ENCODE data around the gene POLR2F.
A peak's percentile ranks its signal among the peaks of the same experiment; 100 is the strongest.
"Not testable (repeated sequence)": the region's sequence is repeated elsewhere in the genome, so short reads cannot be mapped to it uniquely, and the experiment has no call there.

Gene POLR2F

GRCh38 chr22:37957232-37957631 lies 3.7 kb downstream of the POLR2F start:
- Mint-ChIP-seq H3K36me3 (ENCODE audit: low read depth) (peaks cover 45% of the 10 kb centered on the region), H3K9me3 (no peaks in the 10 kb centered on the region), H3K27me3 (ENCODE audit: low read depth) (peaks cover 10% of the 10 kb centered on the region)

GRCh38 chr22:37959231-37959825 lies 5.8 kb downstream of the POLR2F start:
- Mint-ChIP-seq H3K4me3 (no peak overlapping the region), H3K9me3 (no peaks in the 10 kb centered on the region), H3K27ac (no peak overlapping the region), H3K36me3 (ENCODE audit: low read depth) (peaks cover 47% of the 10 kb centered on the region), H3K4me1 (ENCODE audit: low read depth) (peaks cover 7% of the 10 kb centered on the region), H3K27me3 (ENCODE audit: low read depth) (no peaks in the 10 kb centered on the region)

More at GRCh38 chr22:37957232-37957631, 3.7 kb downstream of the POLR2F start:
- no peak overlapping the region for H3K27ac Mint-ChIP-seq
- no peak overlapping the region for H3K4me3 Mint-ChIP-seq
- peaks cover 14% of the 10 kb centered on the region for H3K4me1 Mint-ChIP-seq (ENCODE audit: low read depth)

- H3K36me3 Mint-ChIP-seq (ENCODE audit: low read depth), result peaks cover 47% of the 10 kb centered on the region
- H3K4me3 Mint-ChIP-seq, result no peak overlapping the region
- peaks cover 3% of the 10 kb centered on the region for H3K4me1 Mint-ChIP-seq (ENCODE audit: low read depth)
- no peak overlapping the region for H3K27ac Mint-ChIP-seq
- H3K9me3 Mint-ChIP-seq, result no peaks in the 10 kb centered on the region
- no peaks in the 10 kb centered on the region for H3K27me3 Mint-ChIP-seq (ENCODE audit: low read depth)
Measured at GRCh38 chr22:37961062-37961461, 7.6 kb downstream of the POLR2F start.

GRCh38 chr22:37965940-37966664 lies 12.6 kb downstream of the POLR2F start:
- H3K27ac Mint-ChIP-seq, result peak overlapping the region; percentile 38
- H3K36me3 Mint-ChIP-seq (ENCODE audit: low read depth), result peaks cover 35% of the 10 kb centered on the region
- peaks cover 4% of the 10 kb centered on the region for H3K4me1 Mint-ChIP-seq (ENCODE audit: low read depth)
- H3K9me3 Mint-ChIP-seq, result no peaks in the 10 kb centered on the region
- H3K4me3 Mint-ChIP-seq, result no peak overlapping the region
- no peaks in the 10 kb centered on the region for H3K27me3 Mint-ChIP-seq (ENCODE audit: low read depth)

GRCh38 chr22:37967147-37967546 lies 13.6 kb downstream of the POLR2F start:
- peaks cover 27% of the 10 kb centered on the region for H3K36me3 Mint-ChIP-seq (ENCODE audit: low read depth)
- no peaks in the 10 kb centered on the region for H3K27me3 Mint-ChIP-seq (ENCODE audit: low read depth)
- no peak overlapping the region for H3K4me3 Mint-ChIP-seq
- no peaks in the 10 kb centered on the region for H3K9me3 Mint-ChIP-seq
- no peak overlapping the region for H3K27ac Mint-ChIP-seq
- H3K4me1 Mint-ChIP-seq (ENCODE audit: low read depth), result peaks cover 4% of the 10 kb centered on the region

GRCh38 chr22:37967637-37968451 lies 14.3 kb downstream of the POLR2F start:
- no peaks in the 10 kb centered on the region for H3K27me3 Mint-ChIP-seq (ENCODE audit: low read depth)
- H3K27ac Mint-ChIP-seq, result no peak overlapping the region
- H3K4me1 Mint-ChIP-seq (ENCODE audit: low read depth), result peaks cover 4% of the 10 kb centered on the region
- no peak overlapping the region for H3K4me3 Mint-ChIP-seq
- H3K36me3 Mint-ChIP-seq (ENCODE audit: low read depth), result peaks cover 24% of the 10 kb centered on the region
- no peaks in the 10 kb centered on the region for H3K9me3 Mint-ChIP-seq

GRCh38 chr22:37968452-37969251 lies 15.2 kb downstream of the POLR2F start:
- Mint-ChIP-seq H3K4me1 (ENCODE audit: low read depth) (peaks cover 4% of the 10 kb centered on the region), H3K36me3 (ENCODE audit: low read depth) (peaks cover 24% of the 10 kb centered on the region), H3K27me3 (ENCODE audit: low read depth) (no peaks in the 10 kb centered on the region), H3K4me3 (no peak overlapping the region), H3K27ac (no peak overlapping the region), H3K9me3 (no peaks in the 10 kb centered on the region)

GRCh38 chr22:37970864-37971263 lies 17.4 kb downstream of the POLR2F start:
- Mint-ChIP-seq H3K27me3 (ENCODE audit: low read depth) (no peaks in the 10 kb centered on the region), H3K36me3 (ENCODE audit: low read depth) (peaks cover 20% of the 10 kb centered on the region), H3K4me1 (ENCODE audit: low read depth) (peaks cover 2% of the 10 kb centered on the region), H3K4me3 (no peak overlapping the region), H3K27ac (no peak overlapping the region), H3K9me3 (no peaks in the 10 kb centered on the region)

- Mint-ChIP-seq H3K27ac (no peak overlapping the region), H3K4me1 (ENCODE audit: low read depth) (no peaks in the 10 kb centered on the region), H3K36me3 (ENCODE audit: low read depth) (peaks cover 17% of the 10 kb centered on the region), H3K9me3 (no peaks in the 10 kb centered on the region), H3K4me3 (no peak overlapping the region), H3K27me3 (ENCODE audit: low read depth) (no peaks in the 10 kb centered on the region)
Measured at GRCh38 chr22:37971475-37972434, 18.3 kb downstream of the POLR2F start.

- no peaks in the 10 kb centered on the region for H3K27me3 Mint-ChIP-seq (ENCODE audit: low read depth)
- H3K27ac Mint-ChIP-seq, result no peak overlapping the region
- H3K36me3 Mint-ChIP-seq (ENCODE audit: low read depth), result peaks cover 13% of the 10 kb centered on the region
- H3K4me3 Mint-ChIP-seq, result no peak overlapping the region
- H3K9me3 Mint-ChIP-seq, result no peaks in the 10 kb centered on the region
- H3K4me1 Mint-ChIP-seq (ENCODE audit: low read depth), result no peaks in the 10 kb centered on the region
Measured at GRCh38 chr22:37972527-37972926, 19.0 kb downstream of the POLR2F start.

GRCh38 chr22:37973271-37974170 lies 20.0 kb downstream of the POLR2F start:
- no peaks in the 10 kb centered on the region for H3K27me3 Mint-ChIP-seq (ENCODE audit: low read depth)
- no peak overlapping the region for H3K4me3 Mint-ChIP-seq
- no peaks in the 10 kb centered on the region for H3K9me3 Mint-ChIP-seq
- H3K36me3 Mint-ChIP-seq (ENCODE audit: low read depth), result peaks cover 5% of the 10 kb centered on the region
- H3K4me1 Mint-ChIP-seq (ENCODE audit: low read depth), result no peaks in the 10 kb centered on the region
- no peak overlapping the region for H3K27ac Mint-ChIP-seq

GRCh38 chr22:37975153-37975552 lies 21.7 kb downstream of the POLR2F start:
- H3K27me3 Mint-ChIP-seq (ENCODE audit: low read depth), result no peaks in the 10 kb centered on the region
- H3K27ac Mint-ChIP-seq, result no peak overlapping the region
- no peaks in the 10 kb centered on the region for H3K4me1 Mint-ChIP-seq (ENCODE audit: low read depth)
- no peaks in the 10 kb centered on the region for H3K36me3 Mint-ChIP-seq (ENCODE audit: low read depth)
- H3K4me3 Mint-ChIP-seq, result no peak overlapping the region
- H3K9me3 Mint-ChIP-seq, result no peaks in the 10 kb centered on the region

- not testable (repeated sequence) for H3K9me3 Mint-ChIP-seq; H3K27me3 Mint-ChIP-seq (ENCODE audit: low read depth); H3K27ac Mint-ChIP-seq; H3K4me3 Mint-ChIP-seq; H3K36me3 Mint-ChIP-seq (ENCODE audit: low read depth); H3K4me1 Mint-ChIP-seq (ENCODE audit: low read depth)
Measured at GRCh38 chr22:37976022-37976421, 22.5 kb downstream of the POLR2F start.

All from T-helper 1 cell treated with Interleukin-12 subunit alpha and Interleukin-12 subunit beta and Interleukin-4 antibody, amounts not matched to agents 30 μg/mL and 1 μg/mL, for 36 hours (primary cell).